CD4-positive, alpha-beta T cell (primary cell): ENCODE measurements around the gene KDM2B. TPM values are rescaled to one million over a fixed set of nuclear protein-coding genes. Genes with fewer than 3 reads are reported as not detected.

ENCODE experiments used
- ATAC-seq: fragments of 200-7000 bp; cut with Tn5 transposase; one replicate; pipeline ENCODE4 v1.10.0; 2022; ENCODE audit warnings: mild to moderate bottlenecking; ENCODE audit not compliant: poor library complexity
- CTCF ChIA-PET: fragments of 350-600 bp; sonication (Branson Sonifier 250); formaldehyde crosslinking; loops from one replicate; lab custom pipeline; 2021; ENCODE audit warnings: antibody characterized with exemption, inconsistent platforms; lab: Charles Lee
- POLR2A ChIA-PET: fragments of 350-600 bp; sonication (Branson Sonifier 250); formaldehyde crosslinking; loops from one replicate; lab custom pipeline; 2021; ENCODE audit warnings: antibody characterized with exemption, inconsistent platforms; lab: Charles Lee
- DNase-seq, 14 experiments: peaks; one replicate each; pipeline ENCODE4 v3.0.0-alpha.2; 2013 to 2020; ENCODE audit warnings: mixed read lengths in 2 of 14
- H3K27ac ChIP-seq, 2 donors: one replicate each; pipeline versions ENCODE4 v1.5.1 to v1.7.0; 2013; ENCODE audit warnings: low read length in 2 of 2, low read depth in 1 of 2, mild to moderate bottlenecking in 1 of 2
- H3K27me3 ChIP-seq, 2 experiments: 1 replicate in 1 of 2; 2 replicates in 1 of 2; pipeline versions ENCODE4 v1.6.1 to v1.7.0; 2013; ENCODE audit warnings: low read length in 2 of 2, control low read depth in 1 of 2, mild to moderate bottlenecking in 1 of 2, moderate library complexity in 1 of 2; ENCODE audit not compliant: insufficient read depth in 2 of 2, control insufficient read depth in 1 of 2
- H3K36me3 ChIP-seq: one replicate; pipeline ENCODE4 v1.6.1; 2013; ENCODE audit warnings: low read length, control low read depth; ENCODE audit not compliant: insufficient read depth
- H3K4me1 ChIP-seq: one replicate; pipeline ENCODE4 v1.6.1; 2013; ENCODE audit warnings: low read length, control low read depth; ENCODE audit not compliant: insufficient read depth
- H3K4me3 ChIP-seq: one replicate; pipeline ENCODE4 v1.5.1; 2013; ENCODE audit warnings: mild to moderate bottlenecking, low read length, moderate library complexity
- H3K9me3 ChIP-seq, 2 experiments: 1 replicate in 1 of 2; 2 replicates in 1 of 2; pipeline versions ENCODE4 v1.6.1 to v1.7.0; 2013; ENCODE audit warnings: low read length in 2 of 2, mild to moderate bottlenecking in 2 of 2, control low read depth in 1 of 2, moderate library complexity in 1 of 2; ENCODE audit not compliant: control insufficient read depth in 1 of 2, insufficient read depth in 1 of 2
- H3K27ac Mint-ChIP-seq: one replicate; pipeline ENCODE4 v1.8.0; 2020; ENCODE audit warnings: mixed read lengths
- H3K27me3 Mint-ChIP-seq: one replicate; pipeline ENCODE4 v1.8.0; 2021; ENCODE audit warnings: mixed read lengths
- H3K36me3 Mint-ChIP-seq: one replicate; pipeline ENCODE4 v1.8.0; 2021; ENCODE audit warnings: low read depth, mixed read lengths
- H3K4me1 Mint-ChIP-seq: one replicate; pipeline ENCODE4 v1.8.0; 2021; ENCODE audit warnings: low read depth, mixed read lengths
- H3K4me3 Mint-ChIP-seq: one replicate; pipeline ENCODE4 v1.8.0; 2020; ENCODE audit warnings: mild to moderate bottlenecking, mixed read lengths
- H3K9me3 Mint-ChIP-seq: one replicate; pipeline ENCODE4 v1.8.0; 2020; ENCODE audit warnings: mixed read lengths
- CTCF ChIP-seq: fragments of 200-600 bp; IDR thresholded peaks from one replicate; pipeline ENCODE4 v1.8.0; 2022; ENCODE audit warnings: antibody characterized with exemption, mild to moderate bottlenecking
- intact Hi-C, 2 experiments: fragments of 100-400 bp; cut with DNase I in 1 of 2; cut with micrococcal nuclease in 1 of 2; formaldehyde crosslinking; loops; one replicate each; pipeline versions ENCODE4 v1.15.1 to v1.9.0; 2023 to 2025; cut with DNase I, micrococcal nuclease
- total RNA-seq, 174 experiments: library from RNA in 2 of 174; stranded (reverse) in 2 of 174; gene quantifications; one replicate each; pipeline ENCODE4 v1.2.3 and lab custom pipeline; 2021 to 2026

The KDM2B gene
- total RNA-seq, 2 experiments from 2014 or later: 60.4 to 62.6 TPM

GRCh38 chr12:121465921-121466793 lies 114.7 kb downstream of the KDM2B start:
- Histone ChIP-seq H3K27ac (no peak overlapping the region), H3K4me3 (peak overlapping the region; percentile 68), H3K9me3 (no peaks in the 10 kb centered on the region), H3K27me3 (no peaks in the 10 kb centered on the region), H3K36me3 (peaks cover 4% of the 10 kb centered on the region), H3K4me1 (peaks cover 42% of the 10 kb centered on the region)
- no peak for TF ChIP-seq CTCF
- Mint-ChIP-seq H3K36me3 (peaks cover 7% of the 10 kb centered on the region), H3K4me3 (peak overlapping the region; percentile 94), H3K9me3 (no peaks in the 10 kb centered on the region), H3K27ac (peak overlapping the region; percentile 90), H3K4me1 (peaks cover 47% of the 10 kb centered on the region), H3K27me3 (no peaks in the 10 kb centered on the region)
- intact Hi-C loops: loop anchor here in 1 of 2 experiments (5.0 kb wide), 2 partner anchors 114 to 1506 kb away; partner anchors contain the start of gene ANAPC5
- ChIA-PET CTCF (interaction anchor here (1.4 kb wide), 2 partner anchors 13 to 23 kb away, joined by 3 to 5 read pairs; no protein-coding TSS in a partner anchor), POLR2A (interaction anchor here (1.2 kb wide), 1 partner anchor 66 kb away, joined by 3 read pairs; the partner anchor contains the start of gene RNF34)
- DNase-seq (peak in 12 of 14 experiments; percentile 15 to 71 (median 40)), ATAC-seq (no peak)

- Histone ChIP-seq H3K9me3 (no peaks in the 10 kb centered on the region), H3K4me1 (peaks cover 45% of the 10 kb centered on the region), H3K36me3 (peaks cover 4% of the 10 kb centered on the region), H3K27ac (no peak overlapping the region), H3K4me3 (no peak overlapping the region), H3K27me3 (no peaks in the 10 kb centered on the region)
- intact Hi-C loops: no loop called here
- H3K27me3 Mint-ChIP-seq: no peaks in the 10 kb centered on the region
- H3K36me3 Mint-ChIP-seq: peaks cover 7% of the 10 kb centered on the region
- no peak for ATAC-seq
- ChIA-PET CTCF (interaction anchor here (0.5 kb wide), 1 partner anchor 31 kb away, joined by 3 read pairs; no protein-coding TSS in a partner anchor), POLR2A (interaction anchor here (0.6 kb wide), 1 partner anchor 29 kb away, joined by 3 read pairs; no protein-coding TSS in a partner anchor)
- DNase-seq: no peak
- peak overlapping the region; percentile 15 for H3K4me3 Mint-ChIP-seq
- TF ChIP-seq CTCF: no peak
- H3K4me1 Mint-ChIP-seq: peaks cover 50% of the 10 kb centered on the region
- no peaks in the 10 kb centered on the region for H3K9me3 Mint-ChIP-seq
- H3K27ac Mint-ChIP-seq: no peak overlapping the region
Measured at GRCh38 chr12:121464331-121464730, 116.5 kb downstream of the KDM2B start.

- Mint-ChIP-seq H3K4me1 (peaks cover 43% of the 10 kb centered on the region), H3K27ac (no peak overlapping the region), H3K9me3 (no peaks in the 10 kb centered on the region), H3K27me3 (no peaks in the 10 kb centered on the region), H3K4me3 (no peak overlapping the region), H3K36me3 (peaks cover 4% of the 10 kb centered on the region)
- DNase-seq (peak in 2 of 14 experiments; percentile 41 to 44), ATAC-seq (no peak)
- ChIA-PET CTCF (interaction anchor here (1.3 kb wide), 1 partner anchor 18 kb away, joined by 4 read pairs; no protein-coding TSS in a partner anchor), POLR2A (no interaction called here)
- TF ChIP-seq CTCF: no peak
- H3K4me1 ChIP-seq: peaks cover 48% of the 10 kb centered on the region
- H3K27ac ChIP-seq: no peak overlapping the region
- peaks cover 6% of the 10 kb centered on the region for H3K36me3 ChIP-seq
- no peaks in the 10 kb centered on the region for H3K9me3 ChIP-seq
- no peak overlapping the region for H3K4me3 ChIP-seq
- H3K27me3 ChIP-seq: no peaks in the 10 kb centered on the region
- intact Hi-C loops: no loop called here
Measured at GRCh38 chr12:121461048-121461447, 119.8 kb downstream of the KDM2B start.
